ENCODE results near the gene RNF123. TPM values are rescaled to one million over a fixed set of nuclear protein-coding genes. Genes with fewer than 3 reads are reported as not detected.

Gene RNF123
- total and polyA plus RNA-seq, 4 donors: 34.3 to 104 (median 40.2) TPM

- DNase-seq (ENCODE audit: low spot score): no peak
- 93% methylated on average over 36 of the region's 36 CpGs for WGBS
- Histone ChIP-seq H3K36me3 (ENCODE audit: control insufficient read depth in 4 of 4, insufficient read depth in 3 of 4, low read depth in 1 of 4, low read length in 3 of 4) (no peaks in the 10 kb centered on the region), H3K4me1 (ENCODE audit: control insufficient read depth in 4 of 4, insufficient read depth in 4 of 4, low read length in 3 of 4) (peaks cover 0 to 8% (median 4%) of the 10 kb centered on the region in 4 donors), H3K27ac (ENCODE audit: low read depth in 1 of 2, low read length in 2 of 2) (no peak overlapping the region), H3K4me3 (ENCODE audit: low read depth in 1 of 3, low read length in 3 of 3) (no peak overlapping the region), H3K27me3 (ENCODE audit: control insufficient read depth in 4 of 4, insufficient read depth in 4 of 4, low read length in 3 of 4) (no peaks in the 10 kb centered on the region), H3K9me3 (ENCODE audit: control insufficient read depth in 4 of 4, low read length in 3 of 4) (no peaks in the 10 kb centered on the region), H3K9ac (ENCODE audit: low read depth in 1 of 2, low read length in 2 of 2) (no peak overlapping the region)
- TF ChIP-seq NR2F2 (IDR thresholded peaks at IDR 0.05) (no peak), YY1 (IDR thresholded peaks at IDR 0.05) (no peak), GABPA (IDR thresholded peaks at IDR 0.05 in 1 of 2, conservative IDR thresholded peaks at IDR 0.05 in 1 of 2) (no peak), FOXA1 (IDR thresholded peaks at IDR 0.05) (no peak), HNF4A (conservative IDR thresholded peaks at IDR 0.05) (no peak), REST (IDR thresholded peaks at IDR 0.05) (no peak), RAD21 (IDR thresholded peaks at IDR 0.05) (no peak), JUND (IDR thresholded peaks at IDR 0.05) (no peak), RXRA (IDR thresholded peaks at IDR 0.05) (no peak), FOXA2 (IDR thresholded peaks at IDR 0.05) (no peak), TAF1 (conservative IDR thresholded peaks at IDR 0.05) (no peak), HNF4G (IDR thresholded peaks at IDR 0.05) (no peak), EGR1 (IDR thresholded peaks at IDR 0.05; ENCODE audit: low read depth in 2 of 2) (no peak)
Observed at GRCh38 chr3:49652218-49652902, 37.0 kb upstream of the RNF123 start.

- no peak for DNase-seq (ENCODE audit: low spot score)
- Histone ChIP-seq H3K27ac (ENCODE audit: low read depth in 1 of 2, low read length in 2 of 2) (no peak overlapping the region), H3K9ac (ENCODE audit: low read depth in 1 of 2, low read length in 2 of 2) (no peak overlapping the region), H3K4me3 (ENCODE audit: low read depth in 1 of 3, low read length in 3 of 3) (no peak overlapping the region), H3K27me3 (ENCODE audit: control insufficient read depth in 4 of 4, insufficient read depth in 4 of 4, low read length in 3 of 4) (no peaks in the 10 kb centered on the region), H3K36me3 (ENCODE audit: control insufficient read depth in 4 of 4, insufficient read depth in 3 of 4, low read depth in 1 of 4, low read length in 3 of 4) (no peaks in the 10 kb centered on the region), H3K9me3 (ENCODE audit: control insufficient read depth in 4 of 4, low read length in 3 of 4) (no peaks in the 10 kb centered on the region), H3K4me1 (ENCODE audit: control insufficient read depth in 4 of 4, insufficient read depth in 4 of 4, low read length in 3 of 4) (peaks cover 0 to 4% (median under 1%) of the 10 kb centered on the region in 4 donors)
- WGBS: 94% methylated on average over 21 of the region's 21 CpGs
- TF ChIP-seq MAX (IDR thresholded peaks at IDR 0.05) (no peak), FOXA1 (IDR thresholded peaks at IDR 0.05) (no peak), RXRA (IDR thresholded peaks at IDR 0.05) (no peak), ATF3 (IDR thresholded peaks at IDR 0.05) (no peak), NR2F2 (IDR thresholded peaks at IDR 0.05) (no peak), SP1 (IDR thresholded peaks at IDR 0.05) (no peak), TAF1 (conservative IDR thresholded peaks at IDR 0.05) (no peak), HNF4G (IDR thresholded peaks at IDR 0.05) (no peak), GABPA (IDR thresholded peaks at IDR 0.05 in 1 of 2, conservative IDR thresholded peaks at IDR 0.05 in 1 of 2) (no peak), RAD21 (IDR thresholded peaks at IDR 0.05) (no peak), JUND (IDR thresholded peaks at IDR 0.05) (no peak), FOXA2 (IDR thresholded peaks at IDR 0.05) (no peak), ZBTB33 (IDR thresholded peaks at IDR 0.05) (no peak), CTCF (IDR thresholded peaks at IDR 0.05; ENCODE audit: low read depth, low read length, missing input control) (no peak), REST (IDR thresholded peaks at IDR 0.05) (no peak), EGR1 (IDR thresholded peaks at IDR 0.05; ENCODE audit: low read depth in 2 of 2) (no peak), HNF4A (conservative IDR thresholded peaks at IDR 0.05) (no peak), YY1 (IDR thresholded peaks at IDR 0.05) (no peak)
Observed at GRCh38 chr3:49652903-49653415, 36.4 kb upstream of the RNF123 start.
